ENCODE measurements around the gene TUFM. TPM values are rescaled to one million over a fixed set of nuclear protein-coding genes. Genes with fewer than 3 reads are reported as not detected.
A peak's percentile ranks its signal among the peaks of the same experiment; 100 is the strongest.

Gene TUFM
- total RNA-seq, 1 donor from 2014 or later = 64.4 TPM

GRCh38 chr16:28842696-28843095, 3.5 kb downstream of the TUFM start:
- DNase-seq (ENCODE audit: low spot score in 2 of 2) (no peak), FAIRE-seq (no peak)

- FAIRE-seq = no peak
- DNase-seq (ENCODE audit: low spot score in 2 of 2) = no peak
Observed at GRCh38 chr16:28839899-28840298, 6.2 kb downstream of the TUFM start.

GRCh38 chr16:28839004-28839639, 7.0 kb downstream of the TUFM start:
- FAIRE-seq = no peak
- DNase-seq (ENCODE audit: low spot score in 2 of 2) = no peak

- FAIRE-seq (no peak), DNase-seq (ENCODE audit: low spot score in 2 of 2) (no peak)
Observed at GRCh38 chr16:28838558-28838918, 7.6 kb downstream of the TUFM start.

- no peak for DNase-seq (ENCODE audit: low spot score in 2 of 2)
- no peak for FAIRE-seq
Observed at GRCh38 chr16:28837672-28838557, 8.2 kb downstream of the TUFM start.

- FAIRE-seq (no peak), DNase-seq (ENCODE audit: low spot score in 2 of 2) (no peak)
Observed at GRCh38 chr16:28836761-28837064, 9.4 kb downstream of the TUFM start.

GRCh38 chr16:28835864-28836760, 10.0 kb downstream of the TUFM start:
- FAIRE-seq = no peak

GRCh38 chr16:28834873-28835863, 11.0 kb downstream of the TUFM start:
- no peak for FAIRE-seq
- no peak for DNase-seq (ENCODE audit: low spot score in 2 of 2)

More at GRCh38 chr16:28835864-28836760, 10.0 kb downstream of the TUFM start:
- no peak for DNase-seq (ENCODE audit: low spot score in 2 of 2)

GRCh38 chr16:28834349-28834748, 11.8 kb downstream of the TUFM start:
- FAIRE-seq (no peak), DNase-seq (ENCODE audit: low spot score in 2 of 2) (no peak)

GRCh38 chr16:28830531-28830930, 15.6 kb downstream of the TUFM start:
- FAIRE-seq (no peak), DNase-seq (ENCODE audit: low spot score in 2 of 2) (no peak)

GRCh38 chr16:28829747-28830146, 16.4 kb downstream of the TUFM start:
- FAIRE-seq = no peak

GRCh38 chr16:28826141-28826540, 20.0 kb downstream of the TUFM start:
- DNase-seq (ENCODE audit: low spot score in 2 of 2) = no peak
- FAIRE-seq = no peak

More at GRCh38 chr16:28829747-28830146, 16.4 kb downstream of the TUFM start:
- no peak for DNase-seq (ENCODE audit: low spot score in 2 of 2)

GRCh38 chr16:28824717-28824973, 21.5 kb downstream of the TUFM start:
- no peak for DNase-seq (ENCODE audit: low spot score in 2 of 2)
- FAIRE-seq = no peak

- peak; percentile 95 to 96 for DNase-seq (ENCODE audit: low spot score in 2 of 2)
- no peak for FAIRE-seq
Observed at GRCh38 chr16:28823873-28824716, 22.1 kb downstream of the TUFM start.

- DNase-seq (ENCODE audit: low spot score in 2 of 2) (peak in 1 of 2 donors; percentile 40), FAIRE-seq (no peak)
Observed at GRCh38 chr16:28823291-28823872, 22.8 kb downstream of the TUFM start.

- DNase-seq (ENCODE audit: low spot score in 2 of 2) (peak; percentile 87 to 91), FAIRE-seq (no peak)
Observed at GRCh38 chr16:28822520-28823290, 23.4 kb downstream of the TUFM start, which contains the start of gene ATXN2L. Gene ATXN2L, plus strand, starts transcription at chr16:28822999. Its CDS starts 261 bp downstream, at chr16:28823260.

- DNase-seq (ENCODE audit: low spot score in 2 of 2) (no peak), FAIRE-seq (no peak)
Observed at GRCh38 chr16:28821874-28822519, 24.2 kb downstream of the TUFM start.
